Activated B cell treated with CpG ODN at 0.5 μM for 24 hours (primary cell): Measurements from ENCODE around the gene MMD2. TPM values are rescaled to one million over a fixed set of nuclear protein-coding genes. Genes with fewer than 3 reads are reported as not detected.

ENCODE experiments used
- ATAC-seq: fragments of 200-7000 bp; cut with Tn5 transposase; one replicate; pipeline ENCODE4 v1.10.0; 2021; ENCODE audit warnings: low read depth, mild to moderate bottlenecking, moderate library complexity
- CTCF ChIA-PET: fragments of 350-600 bp; sonication (Branson Sonifier 250); formaldehyde crosslinking; loops from one replicate; lab custom pipeline; 2021; ENCODE audit warnings: antibody characterized with exemption; lab: Charles Lee
- POLR2A ChIA-PET: fragments of 350-600 bp; sonication (Branson Sonifier 250); formaldehyde crosslinking; loops from one replicate; lab custom pipeline; 2021; ENCODE audit warnings: antibody characterized with exemption; lab: Charles Lee
- DNase-seq: peaks from one replicate; pipeline ENCODE4 v3.0.0; 2022
- H3K27ac Mint-ChIP-seq: one replicate; pipeline ENCODE4 v1.8.0; 2020; ENCODE audit warnings: mixed read lengths
- H3K27me3 Mint-ChIP-seq: one replicate; pipeline ENCODE4 v1.8.0; 2021; ENCODE audit warnings: mixed read lengths
- H3K36me3 Mint-ChIP-seq: one replicate; pipeline ENCODE4 v1.8.0; 2021; ENCODE audit warnings: low read depth, mixed read lengths
- H3K4me1 Mint-ChIP-seq: one replicate; pipeline ENCODE4 v1.8.0; 2021; ENCODE audit warnings: mixed read lengths
- H3K4me3 Mint-ChIP-seq: one replicate; pipeline ENCODE4 v1.8.0; 2020; ENCODE audit warnings: mild to moderate bottlenecking, mixed read lengths
- H3K9me3 Mint-ChIP-seq: one replicate; pipeline ENCODE4 v1.8.0; 2020; ENCODE audit warnings: mixed read lengths
- CTCF ChIP-seq: fragments of 200-600 bp; IDR thresholded peaks from one replicate; pipeline ENCODE4 v1.8.0; 2022; ENCODE audit warnings: antibody characterized with exemption, mild to moderate bottlenecking
- intact Hi-C: fragments of 100-400 bp; cut with micrococcal nuclease; formaldehyde crosslinking; loops from one replicate; pipeline ENCODE4 v1.15.1; 2024
- total RNA-seq: library from RNA; stranded (reverse); gene quantifications from 2 replicates; pipeline ENCODE4 v1.2.3, GENCODE V29; 2022

The MMD2 gene
- total RNA-seq, 1 donor from 2014 or later = not detected

GRCh38 chr7:4944939-4945338 is 14.0 kb downstream of the MMD2 start:
- ChIA-PET POLR2A (no interaction called here), CTCF (no interaction called here)
- H3K4me1 Mint-ChIP-seq = no peaks in the 10 kb centered on the region
- intact Hi-C loops = no loop called here
- H3K36me3 Mint-ChIP-seq = no peaks in the 10 kb centered on the region
- ATAC-seq = no peak
- H3K27me3 Mint-ChIP-seq = peaks cover 7% of the 10 kb centered on the region
- peaks cover 2% of the 10 kb centered on the region for H3K9me3 Mint-ChIP-seq
- no peak for DNase-seq
- no peak overlapping the region for H3K27ac Mint-ChIP-seq
- no peak for TF ChIP-seq CTCF
- H3K4me3 Mint-ChIP-seq = no peak overlapping the region

- POLR2A ChIA-PET = no interaction called here
- no peak for TF ChIP-seq CTCF
- H3K9me3 Mint-ChIP-seq = no peaks in the 10 kb centered on the region
- no peak for DNase-seq
- no peak overlapping the region for H3K4me3 Mint-ChIP-seq
- H3K36me3 Mint-ChIP-seq = no peaks in the 10 kb centered on the region
- H3K27me3 Mint-ChIP-seq = peaks cover 4% of the 10 kb centered on the region
- no peak for ATAC-seq
- intact Hi-C loops = no loop called here
- CTCF ChIA-PET = no interaction called here
- no peaks in the 10 kb centered on the region for H3K4me1 Mint-ChIP-seq
- no peak overlapping the region for H3K27ac Mint-ChIP-seq
Observed at GRCh38 chr7:4943297-4943696, 15.7 kb downstream of the MMD2 start.

- Mint-ChIP-seq H3K36me3 (no peaks in the 10 kb centered on the region), H3K4me1 (no peaks in the 10 kb centered on the region), H3K27ac (no peak overlapping the region), H3K27me3 (peaks cover 2% of the 10 kb centered on the region), H3K9me3 (no peaks in the 10 kb centered on the region), H3K4me3 (no peak overlapping the region)
- CTCF ChIA-PET = no interaction called here
- POLR2A ChIA-PET = no interaction called here
- intact Hi-C loops = no loop called here
- DNase-seq (no peak), ATAC-seq (no peak)
- TF ChIP-seq CTCF = no peak
Observed at GRCh38 chr7:4939971-4940728, 18.8 kb downstream of the MMD2 start.

GRCh38 chr7:4937411-4937810 is 21.6 kb downstream of the MMD2 start:
- intact Hi-C loops = no loop called here
- no peaks in the 10 kb centered on the region for H3K36me3 Mint-ChIP-seq

More at GRCh38 chr7:4937411-4937810, 21.6 kb downstream of the MMD2 start:
- H3K27me3 Mint-ChIP-seq = no peaks in the 10 kb centered on the region
- ChIA-PET POLR2A (no interaction called here), CTCF (no interaction called here)
- no peak overlapping the region for H3K4me3 Mint-ChIP-seq
- H3K27ac Mint-ChIP-seq = no peak overlapping the region
- no peaks in the 10 kb centered on the region for H3K4me1 Mint-ChIP-seq
- H3K9me3 Mint-ChIP-seq = no peaks in the 10 kb centered on the region
- ATAC-seq = no peak
- no peak for TF ChIP-seq CTCF
- no peak for DNase-seq
